GM21360 (cell line): ENCODE data around the gene GBA2.

Experiments used
- ATAC-seq: cut with Tn5 transposase; IDR thresholded peaks from one replicate; pipeline ENCODE4 v1.9.1; 2021; ENCODE audit warnings: mild to moderate bottlenecking, moderate library complexity; ENCODE audit not compliant: unreplicated experiment

Gene GBA2

GRCh38 chr9:35718721-35719511 lies 30.1 kb downstream of the GBA2 start:
- no peak for ATAC-seq

- ATAC-seq, result no peak
These were observed 31.7 kb downstream of the GBA2 start for GRCh38 chr9:35717132-35717870.

- no peak for ATAC-seq
These were observed 32.8 kb downstream of the GBA2 start for GRCh38 chr9:35716230-35716629.

GRCh38 chr9:35714579-35715252 lies 34.3 kb downstream of the GBA2 start:
- no peak for ATAC-seq

GRCh38 chr9:35714123-35714522 lies 34.9 kb downstream of the GBA2 start:
- no peak for ATAC-seq

GRCh38 chr9:35713578-35713977 lies 35.5 kb downstream of the GBA2 start:
- ATAC-seq, result no peak

- ATAC-seq, result no peak
These were observed 36.1 kb downstream of the GBA2 start for GRCh38 chr9:35712762-35713400.

GRCh38 chr9:35711501-35712428 lies 37.3 kb downstream of the GBA2 start:
- ATAC-seq, result no peak

- no peak for ATAC-seq
These were observed 38.1 kb downstream of the GBA2 start for GRCh38 chr9:35710818-35711500.

GRCh38 chr9:35708146-35708545 lies 40.9 kb downstream of the GBA2 start:
- no peak for ATAC-seq

- no peak for ATAC-seq
These were observed 42.1 kb downstream of the GBA2 start for GRCh38 chr9:35706951-35707350.

GRCh38 chr9:35705836-35706430 lies 43.1 kb downstream of the GBA2 start:
- no peak for ATAC-seq

- ATAC-seq, result no peak
These were observed 43.7 kb downstream of the GBA2 start for GRCh38 chr9:35705372-35705771.

GRCh38 chr9:35703906-35704672 lies 44.9 kb downstream of the GBA2 start:
- no peak for ATAC-seq

GRCh38 chr9:35702696-35703095 lies 46.3 kb downstream of the GBA2 start:
- no peak for ATAC-seq

GRCh38 chr9:35700942-35701341 lies 48.1 kb downstream of the GBA2 start:
- ATAC-seq, result no peak

- no peak for ATAC-seq
These were observed 49.0 kb downstream of the GBA2 start for GRCh38 chr9:35700031-35700430.

- no peak for ATAC-seq
These were observed 50.8 kb downstream of the GBA2 start for GRCh38 chr9:35698231-35698630.
